PC-3 (cell line): ENCODE data around the gene AUTS2. TPM values are rescaled to one million over a fixed set of nuclear protein-coding genes. Genes with fewer than 3 reads are reported as not detected.

Experiments used
- ATAC-seq: fragments of 200-7000 bp; cut with Tn5 transposase; 2 replicates; pipeline ENCODE4 v1.9.1; 2020; ENCODE audit warnings: mild to moderate bottlenecking, moderate library complexity
- BruUV-seq: library from RNA; stranded (reverse); fragments of 400-500 nt; replicated peaks from 2 replicates; lab custom pipeline; 2021; lab: Mats Ljungman, UMichigan
- CTCF ChIA-PET: fragments of 300-600 bp; sonication (Branson Sonifier 250); formaldehyde crosslinking; loops from one replicate; lab custom pipeline; 2022; ENCODE audit warnings: antibody characterized with exemption; lab: Charles Lee
- POLR2A ChIA-PET: fragments of 300-600 bp; sonication (Branson Sonifier 250); formaldehyde crosslinking; loops from one replicate; lab custom pipeline; 2022; ENCODE audit warnings: antibody characterized with exemption; ENCODE audit not compliant: unreplicated experiment; lab: Charles Lee
- DNase-seq: peaks from one replicate; pipeline ENCODE4 v3.0.0-alpha.2; 2015
- H2AFZ ChIP-seq: fragments of 300-600 bp; sonication (generic); 2 replicates; pipeline ENCODE4 v1.6.0; 2016; ENCODE audit warnings: antibody characterized with exemption, low read length
- H3F3A ChIP-seq: fragments of 300-600 bp; sonication (generic); one replicate; pipeline ENCODE4 v1.6.0; 2017; ENCODE audit warnings: antibody characterized with exemption, low read length, control low read depth, mild to moderate bottlenecking; ENCODE audit not compliant: unreplicated experiment
- H3K27ac ChIP-seq: fragments of 300-600 bp; sonication (generic); 2 replicates; pipeline ENCODE4 v1.5.1; 2016; ENCODE audit warnings: mild to moderate bottlenecking, low read length
- H3K27me3 ChIP-seq: fragments of 300-600 bp; sonication (generic); 2 replicates; pipeline ENCODE4 v1.6.1; 2016; ENCODE audit warnings: low read length, mixed read lengths
- H3K36me3 ChIP-seq: fragments of 300-600 bp; sonication (generic); 2 replicates; pipeline ENCODE4 v1.6.1; 2016; ENCODE audit warnings: low read depth, mixed run types, low read length, mixed read lengths
- H3K4me1 ChIP-seq: fragments of 300-600 bp; sonication (generic); 2 replicates; pipeline ENCODE4 v1.5.1; 2016; ENCODE audit warnings: low read length; ENCODE audit not compliant: insufficient read depth
- H3K4me2 ChIP-seq: fragments of 300-600 bp; sonication (generic); 2 replicates; pipeline ENCODE4 v1.6.0; 2016; ENCODE audit warnings: low read length
- H3K4me3 ChIP-seq: fragments of 300-600 bp; sonication (generic); 2 replicates; pipeline ENCODE4 v1.5.1; 2016; ENCODE audit warnings: mild to moderate bottlenecking, low read length, mixed read lengths
- H3K79me2 ChIP-seq: fragments of 300-600 bp; sonication (generic); 2 replicates; pipeline ENCODE4 v1.6.1; 2017; ENCODE audit warnings: low read length, mixed read lengths
- H3K9ac ChIP-seq: fragments of 300-600 bp; sonication (generic); 2 replicates; pipeline ENCODE4 v1.6.0; 2016; ENCODE audit warnings: mild to moderate bottlenecking, low read length
- H3K9me2 ChIP-seq: fragments of 300-600 bp; sonication (generic); replicated peaks from 2 replicates; pipeline ENCODE4 v1.6.1; 2016; ENCODE audit warnings: mixed run types, low read length, mixed read lengths
- H3K9me3 ChIP-seq: fragments of 300-600 bp; sonication (generic); 2 replicates; pipeline ENCODE4 v1.6.1; 2016; ENCODE audit warnings: low read length, mixed read lengths
- H4K20me1 ChIP-seq: fragments of 300-600 bp; sonication (generic); 2 replicates; pipeline ENCODE4 v1.6.1; 2016; ENCODE audit warnings: low read length, mixed read lengths
- EZH2 ChIP-seq: fragments of 300-600 bp; sonication (generic); IDR thresholded peaks from one replicate; pipeline ENCODE4 v1.6.1; 2017; ENCODE audit warnings: antibody characterized with exemption, mild to moderate bottlenecking, low read length; ENCODE audit not compliant: unreplicated experiment
- EZH2phosphoT487 ChIP-seq: fragments of 300-600 bp; sonication (generic); IDR thresholded peaks from 2 replicates; pipeline ENCODE4 v1.6.1; 2018; ENCODE audit warnings: mild to moderate bottlenecking, antibody characterized with exemption, low read length, borderline replicate concordance
- intact Hi-C: fragments of 100-400 bp; cut with micrococcal nuclease; formaldehyde crosslinking; loops from 2 replicates; pipeline ENCODE4 v1.9.0; 2023
- total RNA-seq: library from RNA; depleted of rRNA; stranded (reverse); fragments of >200 nt; gene quantifications from 2 replicates; pipeline ENCODE4 v1.2.3, GENCODE V29; 2014
- TF ChIP-seq, protein P1 (sequence below): fragments of 300-600 bp; sonication (generic); conservative IDR thresholded peaks from 2 replicates; pipeline ENCODE4 v1.5.1; 2017; ENCODE audit warnings: antibody characterized with exemption, low read depth, mild to moderate bottlenecking, low read length

Gene AUTS2
- total RNA-seq, 1 experiment from 2014 or later = not detected

GRCh38 chr7:69903410-69903809, 305.1 kb downstream of the AUTS2 start:
- no peak overlapping the region for H2AFZ ChIP-seq
- intact Hi-C loops = no loop called here
- ChIA-PET POLR2A (no interaction called here), CTCF (no interaction called here)
- no peak overlapping the region for H3K9ac ChIP-seq
- TF ChIP-seq, protein P1, sequence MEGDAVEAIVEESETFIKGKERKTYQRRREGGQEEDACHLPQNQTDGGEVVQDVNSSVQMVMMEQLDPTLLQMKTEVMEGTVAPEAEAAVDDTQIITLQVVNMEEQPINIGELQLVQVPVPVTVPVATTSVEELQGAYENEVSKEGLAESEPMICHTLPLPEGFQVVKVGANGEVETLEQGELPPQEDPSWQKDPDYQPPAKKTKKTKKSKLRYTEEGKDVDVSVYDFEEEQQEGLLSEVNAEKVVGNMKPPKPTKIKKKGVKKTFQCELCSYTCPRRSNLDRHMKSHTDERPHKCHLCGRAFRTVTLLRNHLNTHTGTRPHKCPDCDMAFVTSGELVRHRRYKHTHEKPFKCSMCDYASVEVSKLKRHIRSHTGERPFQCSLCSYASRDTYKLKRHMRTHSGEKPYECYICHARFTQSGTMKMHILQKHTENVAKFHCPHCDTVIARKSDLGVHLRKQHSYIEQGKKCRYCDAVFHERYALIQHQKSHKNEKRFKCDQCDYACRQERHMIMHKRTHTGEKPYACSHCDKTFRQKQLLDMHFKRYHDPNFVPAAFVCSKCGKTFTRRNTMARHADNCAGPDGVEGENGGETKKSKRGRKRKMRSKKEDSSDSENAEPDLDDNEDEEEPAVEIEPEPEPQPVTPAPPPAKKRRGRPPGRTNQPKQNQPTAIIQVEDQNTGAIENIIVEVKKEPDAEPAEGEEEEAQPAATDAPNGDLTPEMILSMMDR = no peak
- no peak for TF ChIP-seq EZH2phosphoT487
- no peak for TF ChIP-seq EZH2
- H3K36me3 ChIP-seq = no peaks in the 10 kb centered on the region
- no peak overlapping the region for H3K27ac ChIP-seq
- BruUV-seq = no TSS peak
- H3K79me2 ChIP-seq = no peaks in the 10 kb centered on the region
- ATAC-seq = no peak
- no peaks in the 10 kb centered on the region for H3K4me1 ChIP-seq
- no peaks in the 10 kb centered on the region for H3K9me2 ChIP-seq
- H3K4me2 ChIP-seq = no peak overlapping the region
- no peaks in the 10 kb centered on the region for H3K27me3 ChIP-seq
- DNase-seq = no peak
- no peaks in the 10 kb centered on the region for H3F3A ChIP-seq
- no peaks in the 10 kb centered on the region for H4K20me1 ChIP-seq
- 0 out of 2 replicates have a peak, but pooled peaks cover 7% of the 10 kb centered on the region for H3K9me3 ChIP-seq
- no peak overlapping the region for H3K4me3 ChIP-seq

- Histone ChIP-seq H3K4me1 (no peaks in the 10 kb centered on the region), H3K9me3 (0 out of 2 replicates have a peak, but pooled peaks cover 7% of the 10 kb centered on the region), H3K79me2 (no peaks in the 10 kb centered on the region), H3K36me3 (no peaks in the 10 kb centered on the region), H3F3A (no peaks in the 10 kb centered on the region), H3K9me2 (no peaks in the 10 kb centered on the region), H3K4me3 (no peak overlapping the region), H3K9ac (no peak overlapping the region), H4K20me1 (no peaks in the 10 kb centered on the region), H3K27ac (no peak overlapping the region), H3K27me3 (no peaks in the 10 kb centered on the region), H2AFZ (no peak overlapping the region), H3K4me2 (no peak overlapping the region)
- no peak for ATAC-seq
- no peak for DNase-seq
- ChIA-PET CTCF (no interaction called here), POLR2A (no interaction called here)
- intact Hi-C loops = no loop called here
- TF ChIP-seq EZH2phosphoT487 = no peak
- no peak for TF ChIP-seq EZH2
- TF ChIP-seq, protein P1 = no peak
- no TSS peak for BruUV-seq
These were observed 308.2 kb downstream of the AUTS2 start for GRCh38 chr7:69906283-69906995.

DNA sequence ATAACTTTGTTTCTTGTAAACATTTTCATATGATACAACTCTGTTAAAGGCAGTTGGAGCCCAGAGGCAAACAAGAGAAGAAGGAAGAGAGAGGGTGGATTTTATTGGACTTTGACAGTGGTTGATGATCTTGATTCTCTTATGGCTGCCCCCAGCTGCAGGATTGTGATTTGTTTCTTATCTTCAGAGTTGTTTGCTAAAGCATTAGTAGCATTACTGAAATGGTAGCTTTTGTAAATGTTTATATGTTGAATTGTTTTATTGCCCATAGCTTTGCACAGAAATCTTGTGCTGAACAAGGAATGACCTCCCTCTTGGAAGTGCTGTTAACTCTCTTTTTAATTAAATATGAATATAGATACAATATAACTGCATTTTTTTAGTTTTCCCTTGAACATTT, 309.4 kb downstream of the AUTS2 start:
- no peaks in the 10 kb centered on the region for H3F3A ChIP-seq
- no TSS peak for BruUV-seq
- no peak overlapping the region for H3K4me2 ChIP-seq
- no peaks in the 10 kb centered on the region for H3K27me3 ChIP-seq
- H2AFZ ChIP-seq = no peak overlapping the region
- intact Hi-C loops = no loop called here
- TF ChIP-seq, protein P1 = no peak
- TF ChIP-seq EZH2phosphoT487 (no peak), EZH2 (no peak)
- ATAC-seq (no peak), DNase-seq (no peak)
- H3K9me2 ChIP-seq = no peaks in the 10 kb centered on the region
- no peak overlapping the region for H3K4me3 ChIP-seq
- H3K9me3 ChIP-seq = 0 out of 2 replicates have a peak, but pooled peaks cover 7% of the 10 kb centered on the region
- POLR2A ChIA-PET = no interaction called here
- no peaks in the 10 kb centered on the region for H3K79me2 ChIP-seq
- H3K9ac ChIP-seq = no peak overlapping the region
- CTCF ChIA-PET = no interaction called here
- H4K20me1 ChIP-seq = no peaks in the 10 kb centered on the region
- H3K36me3 ChIP-seq = no peaks in the 10 kb centered on the region
- H3K4me1 ChIP-seq = no peaks in the 10 kb centered on the region
- no peak overlapping the region for H3K27ac ChIP-seq
